Stimulated activated CD4-positive, alpha-beta T cell treated with anti-CD3 and anti-CD28 coated beads, Interleukin-15, amount 100 ng/mL, for 24 hours (primary cell): ENCODE measurements around the gene FSTL1.
A peak's percentile ranks its signal among the peaks of the same experiment; 100 is the strongest.

Experiments used
- DNase-seq: peaks from one replicate; pipeline ENCODE4 v3.0.0-alpha.2; 2020

FSTL1 gene

GRCh38 chr3:120450600-120451271, at the start of gene FSTL1:
FSTL1 (minus strand) TSS chr3:120450992; CDS start chr3:120450746, 246 bp downstream.
- DNase-seq, result peak; percentile 23

- no peak for DNase-seq
These were observed 48.0 kb upstream of the FSTL1 start for GRCh38 chr3:120498556-120499346.

GRCh38 chr3:120497818-120498217, 47.0 kb upstream of the FSTL1 start:
- no peak for DNase-seq

GRCh38 chr3:120497336-120497735, 46.5 kb upstream of the FSTL1 start:
- no peak for DNase-seq

GRCh38 chr3:120496278-120497002, 45.6 kb upstream of the FSTL1 start:
- DNase-seq, result no peak

GRCh38 chr3:120495809-120496208, 45.0 kb upstream of the FSTL1 start:
- no peak for DNase-seq

- DNase-seq, result no peak
These were observed 41.3 kb upstream of the FSTL1 start for GRCh38 chr3:120492103-120492502.

- DNase-seq, result no peak
These were observed 38.6 kb upstream of the FSTL1 start for GRCh38 chr3:120489421-120489820.

- no peak for DNase-seq
These were observed 37.5 kb upstream of the FSTL1 start for GRCh38 chr3:120488296-120488695.

- no peak for DNase-seq
These were observed 36.4 kb upstream of the FSTL1 start for GRCh38 chr3:120487191-120487650.

GRCh38 chr3:120481081-120481480, 30.3 kb upstream of the FSTL1 start:
- no peak for DNase-seq

- DNase-seq, result no peak
These were observed 27.0 kb upstream of the FSTL1 start for GRCh38 chr3:120477781-120478180.

GRCh38 chr3:120475722-120476377, 25.1 kb upstream of the FSTL1 start:
- no peak for DNase-seq

- no peak for DNase-seq
These were observed 23.3 kb upstream of the FSTL1 start for GRCh38 chr3:120473896-120474675.

- no peak for DNase-seq
These were observed 22.6 kb upstream of the FSTL1 start for GRCh38 chr3:120473389-120473788.

GRCh38 chr3:120472121-120472844, 21.5 kb upstream of the FSTL1 start:
- no peak for DNase-seq

- no peak for DNase-seq
These were observed 20.9 kb upstream of the FSTL1 start for GRCh38 chr3:120471643-120472042.

GRCh38 chr3:120470870-120471269, 20.1 kb upstream of the FSTL1 start:
- DNase-seq, result no peak

- no peak for DNase-seq
These were observed 19.1 kb upstream of the FSTL1 start for GRCh38 chr3:120469882-120470301.

GRCh38 chr3:120469440-120469839, 18.6 kb upstream of the FSTL1 start:
- no peak for DNase-seq

GRCh38 chr3:120468635-120469295, 18.0 kb upstream of the FSTL1 start:
- no peak for DNase-seq
